ENCODE measurements around the gene ANXA11.

DNA sequence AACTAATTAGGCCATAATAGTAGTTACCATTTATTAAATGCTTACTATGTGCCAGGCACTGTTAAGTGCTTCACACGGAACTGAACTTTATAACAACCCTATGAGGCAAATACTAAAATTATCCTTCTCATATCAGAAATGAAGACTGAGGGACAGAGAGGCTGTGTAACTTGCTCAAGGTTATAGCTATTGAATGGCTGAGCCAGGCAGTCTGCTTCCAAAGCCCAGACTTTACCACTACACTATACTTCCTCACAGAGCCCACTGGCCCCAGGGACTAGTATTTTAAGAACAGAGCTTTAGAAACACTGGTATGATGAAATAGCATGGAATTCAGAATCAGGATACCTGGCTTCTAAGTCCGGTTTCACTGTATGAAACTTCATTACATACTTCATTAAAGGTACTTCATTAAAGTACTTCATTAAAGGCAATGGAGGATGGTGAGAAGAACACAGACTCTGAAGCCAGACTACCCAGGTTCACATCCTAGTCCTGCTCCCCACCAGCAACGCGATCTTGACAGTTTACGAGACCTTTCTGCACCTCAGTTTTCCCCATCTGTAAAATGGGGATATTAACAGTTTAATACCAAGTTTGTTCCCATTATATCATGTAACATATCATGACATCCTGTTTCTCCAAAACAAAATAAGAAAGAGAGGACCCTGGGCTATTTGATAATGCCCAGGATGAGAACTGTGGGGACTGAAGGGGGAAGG, 19.6 kb downstream of the ANXA11 start:
- TF ChIP-seq, protein P1, sequence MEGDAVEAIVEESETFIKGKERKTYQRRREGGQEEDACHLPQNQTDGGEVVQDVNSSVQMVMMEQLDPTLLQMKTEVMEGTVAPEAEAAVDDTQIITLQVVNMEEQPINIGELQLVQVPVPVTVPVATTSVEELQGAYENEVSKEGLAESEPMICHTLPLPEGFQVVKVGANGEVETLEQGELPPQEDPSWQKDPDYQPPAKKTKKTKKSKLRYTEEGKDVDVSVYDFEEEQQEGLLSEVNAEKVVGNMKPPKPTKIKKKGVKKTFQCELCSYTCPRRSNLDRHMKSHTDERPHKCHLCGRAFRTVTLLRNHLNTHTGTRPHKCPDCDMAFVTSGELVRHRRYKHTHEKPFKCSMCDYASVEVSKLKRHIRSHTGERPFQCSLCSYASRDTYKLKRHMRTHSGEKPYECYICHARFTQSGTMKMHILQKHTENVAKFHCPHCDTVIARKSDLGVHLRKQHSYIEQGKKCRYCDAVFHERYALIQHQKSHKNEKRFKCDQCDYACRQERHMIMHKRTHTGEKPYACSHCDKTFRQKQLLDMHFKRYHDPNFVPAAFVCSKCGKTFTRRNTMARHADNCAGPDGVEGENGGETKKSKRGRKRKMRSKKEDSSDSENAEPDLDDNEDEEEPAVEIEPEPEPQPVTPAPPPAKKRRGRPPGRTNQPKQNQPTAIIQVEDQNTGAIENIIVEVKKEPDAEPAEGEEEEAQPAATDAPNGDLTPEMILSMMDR (IDR thresholded peaks at IDR 0.05) = no peak
- no peak for TF ChIP-seq EZH2 (IDR thresholded peaks at IDR 0.05; ENCODE audit: borderline replicate concordance, insufficient read depth, low read depth, low read length, poor library complexity, severe bottlenecking)

All from B cell (primary cell).